Activated CD8-positive, alpha-beta memory T cell treated with anti-CD3 and anti-CD28 coated beads for 48 hours (primary cell): ENCODE measurements around the gene SEC23IP.

Experiments
- DNase-seq, 3 experiments: peaks; one replicate each; pipeline ENCODE4 v3.0.0-alpha.2; 2020; ENCODE audit warnings: low read depth in 2 of 3, low spot score in 2 of 3

The SEC23IP gene

DNA sequence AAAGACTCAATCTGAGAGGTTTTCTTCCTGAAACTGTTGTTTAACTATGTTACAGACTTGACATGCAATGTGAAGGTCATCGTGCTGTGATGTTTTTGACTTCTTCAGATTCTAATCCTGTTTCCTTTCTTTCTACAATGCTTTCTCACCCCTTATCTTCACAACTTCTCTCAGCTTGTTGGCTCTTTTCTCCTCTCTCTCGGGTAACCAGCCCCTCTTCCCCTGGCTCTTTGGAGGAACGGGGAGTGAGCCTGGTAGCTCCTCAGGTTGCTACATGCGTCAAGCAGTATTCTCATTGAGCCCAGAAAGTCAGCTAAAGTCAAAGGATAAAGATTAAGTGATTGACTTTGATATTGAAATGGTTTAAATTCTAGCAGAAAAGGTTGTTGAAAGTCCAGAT, 40.1 kb downstream of the SEC23IP start:
- no peak for DNase-seq

DNA sequence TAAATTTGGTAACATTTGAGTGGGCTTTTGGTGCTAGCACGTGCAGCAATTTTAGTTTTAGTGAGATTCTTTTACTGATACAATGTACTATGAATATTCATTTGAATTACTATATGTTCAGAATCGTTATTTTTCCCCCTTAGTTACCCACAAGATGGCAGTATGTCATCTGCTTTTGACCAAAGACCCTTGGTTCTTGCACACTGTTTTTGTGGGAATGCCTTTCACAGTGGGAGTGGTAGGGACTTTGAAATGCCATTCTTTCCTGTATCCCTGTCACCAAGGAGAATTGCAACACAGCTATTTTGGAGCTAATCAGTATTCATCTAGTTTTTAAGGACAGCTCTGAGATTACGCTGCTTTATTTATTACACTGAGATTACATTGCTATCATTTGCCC, 40.6 kb downstream of the SEC23IP start:
- DNase-seq: no peak

DNA sequence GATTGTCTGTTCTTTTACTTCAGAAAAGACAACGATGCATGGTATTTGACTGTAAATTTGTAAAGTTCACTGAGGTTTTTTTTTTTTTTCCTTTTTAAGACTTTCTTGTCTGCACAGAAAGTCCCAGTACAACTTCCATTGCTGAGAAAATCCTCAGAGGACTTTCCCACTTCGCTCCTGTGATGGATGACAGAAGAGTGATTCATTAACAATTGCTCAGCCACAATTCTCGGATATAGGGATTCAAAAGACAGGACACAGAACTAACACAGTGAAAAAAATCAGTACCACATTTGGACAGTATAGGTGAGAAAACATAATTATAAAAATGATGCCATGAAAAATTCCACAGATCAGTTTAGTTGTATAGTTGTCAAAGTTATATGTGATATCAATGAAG, 48.0 kb downstream of the SEC23IP start:
- no peak for DNase-seq

DNA sequence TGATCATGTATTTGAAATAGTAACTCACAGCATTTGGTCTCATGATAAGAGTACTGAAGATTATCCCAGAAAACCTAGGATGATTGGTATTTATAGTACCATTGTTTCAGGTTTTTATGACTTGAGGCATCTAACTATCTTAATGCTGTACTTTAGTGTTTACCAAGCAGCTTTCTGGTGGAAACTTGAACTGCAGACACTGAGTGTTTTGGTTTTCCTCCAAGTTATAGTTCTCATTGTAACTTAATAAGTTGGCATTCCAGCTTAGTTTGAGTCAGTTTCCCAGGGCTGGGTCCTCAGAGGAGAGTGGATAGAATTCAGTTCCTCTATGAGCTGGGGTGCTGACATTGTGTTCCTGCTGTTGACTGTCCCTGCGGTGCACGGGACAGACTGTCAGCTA, 50.4 kb downstream of the SEC23IP start:
- DNase-seq: no peak

DNA sequence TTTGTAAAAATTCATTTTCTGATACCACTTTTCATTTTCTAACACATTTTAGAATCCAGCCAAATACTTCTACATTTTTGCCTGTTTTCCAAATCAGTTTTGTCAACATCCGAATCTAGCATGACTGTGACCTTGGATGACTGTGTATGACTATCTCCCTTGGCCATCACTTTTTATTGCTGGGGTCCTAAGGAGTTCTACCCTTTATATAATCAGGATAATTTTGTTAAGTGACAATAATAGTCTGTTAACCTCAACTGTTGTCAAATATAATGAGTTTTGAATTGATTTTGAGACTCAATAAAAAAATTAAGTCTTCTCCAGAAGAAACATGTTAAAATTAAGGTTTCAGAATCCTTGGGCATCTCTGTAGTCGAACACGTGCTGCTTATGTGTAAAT, 53.3 kb downstream of the SEC23IP start:
- no peak for DNase-seq

DNA sequence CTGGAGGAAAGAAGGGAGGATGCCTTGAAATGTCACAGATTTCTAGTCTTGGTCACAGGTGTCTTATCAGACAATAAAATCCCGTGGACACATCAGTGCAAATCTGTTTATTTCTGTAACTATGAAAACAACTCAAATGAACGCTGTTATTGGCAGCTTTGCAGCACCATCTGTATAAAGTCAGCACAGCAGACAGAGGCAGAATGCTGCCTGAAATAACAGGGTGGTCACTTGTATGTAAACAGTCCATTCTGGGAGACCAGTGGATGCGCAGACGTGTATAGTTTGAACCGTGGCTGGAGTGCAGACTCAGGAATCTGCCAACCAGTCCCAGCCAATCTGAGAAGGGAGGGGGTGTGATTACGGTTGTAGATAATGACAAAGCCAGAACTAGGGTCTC, 54.8 kb downstream of the SEC23IP start:
- DNase-seq: no peak

DNA sequence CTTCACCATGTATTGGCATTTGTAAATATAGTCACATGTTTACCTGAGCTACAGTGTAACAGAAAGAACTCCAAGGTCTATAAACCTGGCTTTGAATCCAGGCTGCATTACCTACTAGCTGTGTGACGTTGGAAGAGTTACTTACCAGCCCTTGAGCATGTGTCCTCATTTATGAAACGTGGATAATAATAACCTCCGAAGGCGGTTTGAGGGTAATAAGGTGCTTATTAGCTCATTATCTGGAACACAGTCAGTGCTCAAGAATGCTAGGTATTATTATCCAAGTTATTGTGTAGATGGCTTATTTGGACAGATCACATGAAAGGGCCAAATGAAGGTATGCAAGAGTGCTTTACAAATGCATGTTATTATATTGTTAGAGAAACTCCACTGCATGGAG, 64.9 kb downstream of the SEC23IP start:
- no peak for DNase-seq

DNA sequence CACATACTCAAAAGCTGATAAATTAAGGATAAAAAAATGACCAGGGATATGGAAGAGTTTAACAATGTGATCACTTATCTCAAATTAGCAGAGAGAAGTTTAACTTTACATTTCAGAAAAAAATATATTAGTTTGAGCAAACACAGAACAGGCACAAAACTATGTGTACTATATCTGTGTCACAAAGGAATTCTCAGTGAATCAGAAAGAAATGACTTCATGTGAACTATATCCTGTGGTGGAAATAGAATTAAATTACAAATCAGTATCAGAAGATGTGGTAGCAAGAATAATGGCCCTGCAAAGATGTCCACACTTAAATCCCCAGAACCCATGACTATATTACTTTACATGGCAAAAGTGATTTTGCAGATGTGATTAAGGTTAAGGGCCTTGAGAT, 70.3 kb downstream of the SEC23IP start:
- no peak for DNase-seq

DNA sequence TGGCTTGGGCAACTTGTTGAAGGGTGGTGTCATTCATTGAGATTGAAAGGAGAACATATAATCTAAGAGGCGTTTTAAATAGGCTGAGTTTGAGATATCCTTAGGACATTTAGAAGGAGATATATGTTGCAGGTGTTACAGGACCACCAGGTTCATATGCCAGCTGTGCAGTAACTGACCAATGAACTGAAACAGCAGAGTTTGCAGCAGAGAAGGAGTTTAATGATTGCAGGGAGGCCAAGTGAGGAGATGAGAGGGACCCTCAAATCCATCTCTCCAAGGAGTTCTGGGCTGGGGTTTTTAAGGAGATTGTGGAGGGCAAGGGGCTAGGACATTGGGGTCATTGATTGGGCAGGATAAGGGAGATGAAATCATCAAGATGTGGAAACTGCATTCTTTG, 74.5 kb downstream of the SEC23IP start:
- DNase-seq: no peak

DNA sequence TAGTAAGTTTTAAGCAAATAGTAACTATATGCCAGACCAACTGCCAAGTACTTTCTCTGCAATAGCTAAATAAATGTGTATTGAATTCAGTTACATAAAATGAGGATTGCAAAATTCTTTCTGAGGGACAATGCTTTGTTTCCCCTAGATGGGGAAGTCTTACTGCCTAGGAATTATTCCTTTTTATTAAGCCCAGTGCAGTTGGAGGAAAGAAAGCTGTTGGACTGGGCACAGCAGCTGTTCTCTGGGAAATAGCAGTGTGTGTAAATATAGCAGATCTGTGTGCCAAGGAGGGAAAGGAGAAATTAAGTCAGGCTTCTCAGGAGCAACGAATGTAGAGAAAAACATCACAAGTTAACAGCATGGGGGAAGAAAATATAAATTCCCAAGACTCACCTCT, 77.1 kb downstream of the SEC23IP start:
- DNase-seq: no peak

DNA sequence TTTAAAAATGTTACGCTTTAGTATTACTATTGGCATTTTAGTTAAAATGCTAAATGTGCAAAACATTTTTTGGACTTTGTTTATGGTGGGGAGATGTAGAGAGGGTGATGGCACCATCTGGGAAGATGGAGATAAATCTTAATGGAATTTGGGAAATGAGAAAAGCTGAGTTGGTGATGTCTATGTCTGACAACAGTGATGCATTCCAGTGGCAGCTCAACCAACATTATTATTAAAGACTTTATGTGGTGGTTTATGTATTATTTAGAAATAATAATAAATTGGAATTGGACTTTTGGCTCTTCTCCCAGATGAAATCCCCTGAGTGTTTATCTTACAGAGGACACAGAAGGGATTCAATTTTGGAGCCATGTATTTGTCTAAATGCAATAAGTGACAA, 77.6 kb downstream of the SEC23IP start:
- DNase-seq: no peak

DNA sequence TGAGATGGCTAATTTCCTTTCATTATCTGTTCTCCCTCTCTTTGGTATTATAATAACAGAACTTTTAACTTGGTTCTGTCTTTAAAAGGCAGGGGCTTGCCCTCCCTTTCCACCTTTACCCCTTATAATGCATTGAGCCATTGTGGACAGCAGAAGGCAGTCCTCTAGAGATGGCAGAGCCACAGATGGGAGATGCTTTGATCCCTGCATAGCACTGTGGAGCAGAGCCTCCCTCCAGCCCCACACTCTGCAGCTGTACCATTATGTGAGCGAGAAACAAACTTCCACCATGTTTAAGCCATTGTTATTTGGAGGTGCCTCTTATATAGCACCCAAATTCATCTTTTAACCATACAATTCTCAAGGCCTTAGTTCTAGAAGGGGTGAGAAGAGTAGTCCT, 78.4 kb downstream of the SEC23IP start:
- DNase-seq: no peak

DNA sequence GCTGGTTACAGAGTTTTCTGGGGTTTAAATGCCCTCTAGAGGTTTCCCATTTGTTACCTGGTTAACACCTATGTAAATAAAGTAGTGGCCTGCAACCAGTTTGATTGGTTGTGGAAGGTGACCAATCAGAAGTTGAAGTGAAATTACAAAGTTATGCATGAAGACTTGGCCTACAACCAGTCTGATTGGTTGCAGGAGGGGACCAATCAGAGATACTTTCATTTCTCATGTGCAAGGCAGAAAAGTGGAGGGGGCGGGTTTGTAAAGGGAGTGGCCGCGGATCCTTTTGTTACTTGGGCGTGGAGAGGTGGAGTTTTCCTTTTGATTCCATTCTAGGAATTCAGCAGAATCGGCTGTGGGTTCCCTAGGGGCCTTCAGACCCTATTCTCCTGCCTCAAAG, 80.8 kb downstream of the SEC23IP start:
- DNase-seq: no peak

DNA sequence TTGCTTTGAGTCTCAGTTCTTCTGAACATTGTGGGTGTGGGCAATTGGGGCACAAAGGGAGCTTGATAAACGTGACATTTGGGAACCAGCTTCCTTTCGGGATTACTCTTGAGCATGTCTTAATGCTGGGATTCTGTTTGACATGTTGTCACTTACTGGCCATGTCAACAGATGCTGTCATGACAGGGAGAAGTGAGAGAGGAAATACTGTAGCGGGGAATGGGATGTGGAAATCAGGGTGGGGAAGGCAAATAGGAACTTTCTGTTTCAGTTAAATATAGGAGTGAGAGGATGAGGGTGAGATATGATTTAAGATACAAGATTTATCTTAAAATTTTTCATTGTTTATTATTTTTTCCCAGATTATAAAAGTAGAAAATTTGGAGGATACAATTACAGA, 83.9 kb downstream of the SEC23IP start:
- DNase-seq: no peak

DNA sequence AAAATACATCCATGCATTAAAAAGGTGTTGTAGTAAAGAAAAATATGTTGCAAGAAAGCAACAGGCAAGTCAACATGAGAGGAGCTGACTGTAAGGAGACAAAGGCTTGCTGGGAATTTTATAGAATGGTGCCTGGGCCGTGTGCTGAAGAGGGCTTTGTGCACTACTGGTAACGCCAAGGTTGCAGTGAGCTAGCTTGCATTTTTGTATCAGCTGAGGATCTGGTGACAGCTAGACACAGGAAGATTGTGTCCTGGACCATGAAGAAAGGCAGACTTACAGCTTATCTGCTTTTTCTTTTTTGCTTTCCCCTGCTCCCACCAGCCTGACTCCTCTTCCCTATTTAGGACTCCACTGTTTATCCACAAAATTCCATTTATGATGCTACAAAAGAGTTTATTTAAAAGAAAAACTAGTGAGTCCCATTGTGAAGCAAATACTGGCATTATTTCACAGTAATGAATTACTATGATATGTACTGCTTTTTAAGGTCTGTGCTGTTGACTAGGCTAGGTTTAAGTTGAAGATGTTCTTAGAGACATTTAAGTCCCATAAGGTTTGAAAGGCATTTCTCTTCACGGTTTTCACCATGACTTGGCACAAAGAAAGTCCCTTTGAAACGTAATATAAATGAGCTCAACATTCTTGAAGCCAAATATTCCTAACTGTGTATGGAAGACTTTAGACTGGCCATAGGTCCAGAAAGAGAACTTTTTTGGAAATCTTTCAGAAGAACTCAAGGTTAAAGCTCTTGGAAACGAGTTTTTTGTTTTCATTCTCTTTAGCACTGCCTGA, 88.6 kb downstream of the SEC23IP start:
- DNase-seq: no peak

DNA sequence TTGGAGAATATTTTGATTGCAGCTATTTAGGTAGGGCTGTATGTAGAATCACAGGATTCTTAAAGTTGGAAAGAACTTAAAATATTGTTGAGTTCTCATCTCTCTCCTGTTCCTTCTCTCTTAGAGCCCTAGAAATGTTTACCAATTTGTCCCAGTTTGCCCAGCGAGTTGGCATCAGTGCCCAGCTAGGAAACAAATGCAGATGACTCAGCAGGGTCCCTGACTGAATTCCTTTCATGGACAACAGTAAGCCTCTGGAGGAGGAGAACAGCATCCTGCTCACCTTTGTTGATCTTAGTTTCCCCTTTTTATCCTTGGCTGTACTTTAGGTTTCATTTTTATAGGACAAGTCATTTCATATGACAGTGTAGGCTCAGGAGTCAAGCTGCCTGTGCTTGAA, 89.3 kb downstream of the SEC23IP start:
- no peak for DNase-seq

DNA sequence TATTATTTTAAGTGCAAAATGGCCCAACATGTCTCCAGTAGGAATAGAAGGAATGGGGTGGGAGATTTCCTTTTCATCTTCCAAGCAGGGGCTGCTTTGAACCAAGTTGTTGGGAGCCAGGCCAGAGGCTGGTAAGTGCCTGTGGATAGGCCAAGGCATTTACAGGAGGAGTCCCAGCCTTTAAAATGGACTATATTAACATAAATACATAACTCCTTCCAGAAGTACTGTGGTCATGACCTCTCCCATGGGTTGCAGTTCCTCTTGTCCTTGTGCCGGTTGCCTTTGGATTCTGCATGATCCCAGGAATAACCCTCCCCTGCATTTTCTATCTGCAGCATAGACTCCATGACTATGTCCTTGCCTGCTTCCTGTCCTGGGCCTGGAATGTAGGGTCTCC, 95.8 kb downstream of the SEC23IP start:
- DNase-seq: no peak

DNA sequence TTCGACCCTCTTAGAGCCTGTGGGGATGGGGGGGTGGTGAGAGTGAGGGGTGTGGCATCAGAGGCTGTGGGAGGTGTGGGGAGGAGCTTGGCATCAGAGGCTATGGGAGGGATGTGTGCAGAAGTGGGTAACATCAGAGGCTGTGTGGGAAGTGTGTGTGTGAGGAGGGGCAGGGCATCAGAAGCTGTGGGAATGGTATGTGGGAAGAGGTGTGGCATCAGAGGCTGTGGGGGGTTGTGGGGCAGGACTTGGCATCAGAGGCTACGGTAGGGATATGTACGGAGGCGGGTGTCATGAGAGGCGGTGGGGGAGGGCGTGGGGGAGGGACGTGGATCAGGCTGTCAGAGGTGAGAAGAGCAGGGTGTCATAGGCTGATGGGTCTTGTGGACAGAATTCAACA, 97.4 kb downstream of the SEC23IP start:
- DNase-seq: no peak

DNA sequence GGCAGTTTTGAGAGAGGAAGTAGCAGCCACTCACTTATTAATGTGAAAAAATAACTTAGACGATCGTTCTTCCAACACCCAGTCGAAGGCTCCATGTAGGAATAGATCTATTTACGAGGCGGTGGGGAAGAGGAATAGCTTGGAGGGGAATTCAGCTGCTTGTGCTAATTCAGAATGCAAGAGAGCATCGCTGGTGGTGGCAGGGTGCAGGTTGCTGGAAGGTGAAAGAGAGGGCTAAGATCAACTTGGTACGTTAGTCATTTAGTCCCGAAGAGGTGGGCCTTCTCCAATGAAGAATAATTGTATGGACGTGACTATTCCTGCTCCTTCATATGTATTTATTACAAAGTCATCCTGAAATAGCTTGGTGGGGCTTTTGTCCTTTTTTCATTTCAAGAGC, 98.5 kb downstream of the SEC23IP start:
- no peak for DNase-seq

DNA sequence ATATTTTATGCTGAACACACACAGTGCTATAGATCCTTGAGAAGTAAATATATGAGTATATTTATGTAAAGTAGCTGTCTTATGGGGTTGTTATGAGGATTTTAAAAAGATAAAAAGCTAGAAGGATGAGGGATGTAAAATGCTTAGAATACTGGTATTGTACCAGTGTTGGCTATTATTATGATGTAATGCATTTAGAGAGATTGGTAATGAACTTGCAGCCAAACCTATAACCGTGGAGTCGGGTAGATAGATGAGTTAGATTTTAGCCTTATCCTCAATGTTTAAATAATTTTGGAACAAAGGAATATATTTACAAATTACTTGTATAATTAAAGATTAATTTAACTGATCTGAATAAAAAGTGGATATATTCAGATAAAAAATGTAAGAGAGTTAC, 99.3 kb downstream of the SEC23IP start:
- DNase-seq: no peak
